Bronchial epithelial cell (primary cell): ENCODE measurements around the gene LIG3. TPM values are rescaled to one million over a fixed set of nuclear protein-coding genes. Genes with fewer than 3 reads are reported as not detected.

Source experiments
- DNase-seq: peaks from one replicate; pipeline ENCODE4 v3.0.0-alpha.2; 2010; ENCODE audit warnings: low read depth
- FAIRE-seq: peaks from 2 replicates; lab custom pipeline; 2011; peaks lifted over from hg19 to GRCh38; lab: Jason Lieb, UNC
- H3K27me3 ChIP-seq: 2 replicates; pipeline ENCODE4 v1.5.1; 2011; ENCODE audit warnings: low read length; ENCODE audit not compliant: control insufficient read depth, insufficient read depth
- H3K36me3 ChIP-seq: 2 replicates; pipeline ENCODE4 v1.5.1; 2011; ENCODE audit warnings: low read length; ENCODE audit not compliant: control insufficient read depth, insufficient read depth
- H3K4me3 ChIP-seq: 2 replicates; pipeline ENCODE4 v1.5.1; 2011; ENCODE audit warnings: mild to moderate bottlenecking, low read depth, low read length, control low read depth
- CTCF ChIP-seq: IDR thresholded peaks from 2 replicates; pipeline ENCODE4 v1.5.1; 2011; ENCODE audit warnings: mild to moderate bottlenecking, moderate library complexity, low read length, control low read depth, inconsistent platforms; ENCODE audit not compliant: insufficient read depth, severe bottlenecking
- total RNA-seq: library from RNA; depleted of rRNA; stranded (reverse); fragments of >200 nt; gene quantifications from 2 replicates; pipeline ENCODE4 v1.2.1, GENCODE V29; 2014

Gene LIG3
- total RNA-seq, 1 donor from 2014 or later = 39.5 TPM

- peaks cover 17% of the 10 kb centered on the region for H3K36me3 ChIP-seq
- DNase-seq (no peak), FAIRE-seq (no peak)
- TF ChIP-seq CTCF = no peak
- H3K27me3 ChIP-seq = no peaks in the 10 kb centered on the region
- H3K4me3 ChIP-seq = no peak overlapping the region
These were observed 22.7 kb downstream of the LIG3 start for GRCh38 chr17:35002876-35003551.

GRCh38 chr17:35003778-35004177, 23.5 kb downstream of the LIG3 start:
- H3K36me3 ChIP-seq = peaks cover 16% of the 10 kb centered on the region
- H3K4me3 ChIP-seq = no peak overlapping the region
- no peak for FAIRE-seq
- H3K27me3 ChIP-seq = no peaks in the 10 kb centered on the region
- TF ChIP-seq CTCF = no peak
- no peak for DNase-seq

DNA sequence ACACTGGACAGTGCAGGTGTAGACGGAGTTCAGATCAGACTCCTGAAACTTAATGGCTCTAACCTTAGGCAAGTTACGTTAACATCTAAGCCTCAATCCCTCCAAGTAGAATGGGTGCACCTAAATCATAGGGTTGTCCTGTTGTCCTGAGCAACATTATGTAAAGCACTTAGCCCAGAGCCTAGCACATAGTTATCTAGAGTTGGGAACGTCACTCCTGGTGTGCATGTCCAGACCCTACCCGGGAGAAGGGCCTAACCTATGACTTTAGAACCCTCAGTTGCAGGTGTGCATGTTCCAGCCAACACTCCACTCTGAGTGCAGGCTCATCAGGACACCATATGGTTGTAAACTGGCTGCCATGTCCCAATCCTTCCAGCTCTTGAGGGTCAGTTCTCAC, 26.0 kb downstream of the LIG3 start:
- Histone ChIP-seq H3K36me3 (peaks cover 12% of the 10 kb centered on the region), H3K4me3 (no peak overlapping the region), H3K27me3 (no peaks in the 10 kb centered on the region)
- no peak for TF ChIP-seq CTCF
- peak; percentile 40 for FAIRE-seq
- no peak for DNase-seq

DNA sequence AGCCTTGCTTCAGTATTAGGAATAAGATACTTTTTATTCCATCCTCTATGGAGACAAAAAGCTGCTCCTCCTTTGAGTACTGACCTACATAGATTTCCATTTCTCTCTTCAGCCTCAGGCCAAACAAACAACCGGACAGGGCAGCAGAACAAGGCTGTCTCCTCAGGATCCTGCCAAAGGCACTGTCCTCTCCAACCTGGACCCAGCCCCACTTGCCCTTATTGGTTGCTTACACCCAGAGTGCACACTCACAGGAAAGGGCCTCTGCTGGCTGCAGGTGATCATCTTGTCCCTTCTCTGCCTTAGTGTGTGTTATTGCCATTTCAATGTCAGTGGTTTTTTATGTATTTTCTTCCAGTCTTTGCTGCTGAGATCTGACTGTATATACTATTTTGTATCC, 26.6 kb downstream of the LIG3 start:
- DNase-seq (no peak), FAIRE-seq (no peak)
- Histone ChIP-seq H3K36me3 (peaks cover 6% of the 10 kb centered on the region), H3K4me3 (no peak overlapping the region), H3K27me3 (no peaks in the 10 kb centered on the region)
- no peak for TF ChIP-seq CTCF

DNA sequence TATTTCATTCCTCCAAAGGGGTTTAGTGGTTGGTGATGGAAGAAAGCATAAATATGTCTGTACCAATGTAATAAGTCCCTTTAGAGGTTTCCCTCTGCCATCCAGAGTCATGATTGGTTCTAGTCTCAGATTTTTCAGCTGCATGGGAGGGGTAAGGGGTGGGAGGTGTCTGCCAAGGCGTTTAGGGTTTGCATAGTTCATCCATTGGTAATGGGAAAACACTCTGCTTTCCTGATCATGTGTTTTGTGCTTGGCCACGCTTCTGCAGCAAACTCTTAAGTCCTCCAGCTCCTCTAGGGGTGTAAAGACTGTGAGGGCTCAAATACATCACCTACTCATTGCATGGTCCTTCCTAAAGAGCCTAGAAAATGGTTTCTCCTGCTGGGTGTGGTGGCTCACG, 29.8 kb downstream of the LIG3 start:
- no peak for TF ChIP-seq CTCF
- Histone ChIP-seq H3K4me3 (no peak overlapping the region), H3K36me3 (peaks cover 1% of the 10 kb centered on the region), H3K27me3 (no peaks in the 10 kb centered on the region)
- DNase-seq (no peak), FAIRE-seq (no peak)
